GM18868 (cell line): Measurements from ENCODE around the gene PCBP3.

Experiments
- ATAC-seq: cut with Tn5 transposase; IDR thresholded peaks from one replicate; pipeline ENCODE4 v1.9.1; 2021; ENCODE audit warnings: mild to moderate bottlenecking, moderate library complexity; ENCODE audit not compliant: unreplicated experiment

PCBP3 gene

DNA sequence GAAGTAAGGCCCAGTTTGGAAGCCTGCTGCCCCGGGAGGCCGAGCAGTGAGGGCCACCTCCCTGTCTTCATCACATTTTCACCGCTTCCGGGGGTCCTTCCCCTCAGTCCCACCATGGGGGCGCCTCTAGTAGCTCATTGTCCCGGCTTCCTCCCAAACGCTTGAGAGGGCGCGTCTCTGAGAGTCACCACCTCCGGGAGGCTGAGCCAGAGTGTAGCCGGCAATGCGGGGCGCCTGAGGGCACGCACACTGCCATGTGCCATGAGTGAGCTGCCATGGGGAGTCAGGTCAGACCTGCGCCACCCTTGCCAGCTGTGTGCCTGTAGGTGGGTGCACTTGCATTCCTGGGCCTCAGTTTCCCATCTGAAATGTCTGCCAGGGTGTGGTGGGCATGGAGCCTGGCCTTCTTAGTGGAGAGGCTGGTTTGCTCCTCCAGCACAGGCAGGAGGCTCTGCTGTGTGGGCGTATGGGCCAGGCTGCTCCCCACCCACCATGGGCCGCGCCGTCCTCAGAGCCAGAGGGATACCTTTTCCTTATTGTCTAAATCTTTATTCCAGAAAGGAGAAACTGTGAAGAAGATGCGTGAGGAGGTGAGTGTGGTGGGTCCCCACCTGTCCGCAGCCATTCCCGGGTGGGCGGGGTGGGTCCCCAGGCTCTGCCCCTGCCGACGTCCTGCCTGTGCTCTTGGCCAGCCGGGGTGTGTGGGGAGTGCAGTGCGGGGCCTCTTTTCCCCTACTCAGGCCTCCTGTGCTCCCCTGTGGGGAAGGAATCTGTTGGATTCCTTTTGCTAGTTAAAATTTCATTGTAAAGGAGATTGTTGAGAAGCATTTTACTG lies 256.7 kb downstream of the PCBP3 start:
- ATAC-seq, result no peak

GRCh38 chr21:45901061-45901690 lies 257.7 kb downstream of the PCBP3 start:
- ATAC-seq, result no peak

GRCh38 chr21:45902292-45902995 lies 258.9 kb downstream of the PCBP3 start:
- no peak for ATAC-seq

DNA sequence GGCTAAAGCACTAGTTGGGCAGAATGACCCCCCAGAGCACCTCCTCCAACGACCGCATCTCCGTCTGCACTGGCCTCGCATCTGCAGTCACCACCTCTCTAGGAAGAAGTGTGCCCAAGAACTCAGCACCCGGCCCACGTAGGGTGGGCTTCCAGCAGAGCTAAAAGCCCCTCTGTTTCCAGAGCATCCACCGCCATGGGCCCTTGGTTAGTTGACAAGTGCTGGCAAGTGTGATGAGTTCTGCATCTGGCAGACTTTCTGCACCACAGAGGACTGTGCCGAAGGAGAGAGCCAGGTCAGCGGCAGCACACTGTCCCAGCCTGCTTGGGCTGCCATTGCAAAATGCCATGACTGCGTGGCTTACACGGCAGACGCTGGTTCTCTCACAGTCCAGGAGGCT lies 261.7 kb downstream of the PCBP3 start:
- no peak for ATAC-seq

- no peak for ATAC-seq
Measured at GRCh38 chr21:45906196-45906805, 262.8 kb downstream of the PCBP3 start.

GRCh38 chr21:45906859-45907258 lies 263.3 kb downstream of the PCBP3 start:
- no peak for ATAC-seq

DNA sequence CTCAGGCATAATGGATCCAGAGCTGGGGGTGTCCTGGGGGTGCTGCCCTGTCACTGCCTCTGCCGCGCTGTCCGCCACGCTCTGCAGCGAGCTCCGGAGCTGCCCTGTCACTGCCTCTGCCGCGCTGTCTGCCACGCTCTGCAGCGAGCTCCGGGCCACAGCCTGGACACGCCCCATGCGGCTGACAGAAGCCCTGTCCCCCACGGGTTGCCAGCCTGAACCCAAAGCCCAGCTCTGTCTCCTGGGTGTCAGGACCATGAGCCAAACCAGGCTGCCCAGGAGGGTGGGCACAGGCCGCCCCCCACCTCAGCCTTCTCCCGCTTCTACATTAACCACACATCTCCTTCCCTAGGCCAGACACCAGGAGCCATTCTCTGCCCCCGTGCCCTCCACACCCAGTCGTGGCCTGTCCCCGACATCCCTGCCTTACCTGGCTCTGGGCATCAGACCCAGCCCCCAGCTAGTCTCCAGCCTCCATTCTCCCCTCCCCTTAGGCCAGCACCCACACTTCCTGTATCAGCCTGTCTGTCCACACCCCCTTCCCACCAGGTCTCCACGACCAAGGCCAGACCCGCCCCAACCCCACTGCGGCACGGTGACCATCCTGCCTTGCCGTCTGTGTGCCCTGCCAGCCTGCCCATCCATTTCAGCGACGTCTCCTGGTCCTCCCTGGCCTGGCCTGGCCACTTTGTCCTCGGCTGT lies 265.2 kb downstream of the PCBP3 start:
- no peak for ATAC-seq

DNA sequence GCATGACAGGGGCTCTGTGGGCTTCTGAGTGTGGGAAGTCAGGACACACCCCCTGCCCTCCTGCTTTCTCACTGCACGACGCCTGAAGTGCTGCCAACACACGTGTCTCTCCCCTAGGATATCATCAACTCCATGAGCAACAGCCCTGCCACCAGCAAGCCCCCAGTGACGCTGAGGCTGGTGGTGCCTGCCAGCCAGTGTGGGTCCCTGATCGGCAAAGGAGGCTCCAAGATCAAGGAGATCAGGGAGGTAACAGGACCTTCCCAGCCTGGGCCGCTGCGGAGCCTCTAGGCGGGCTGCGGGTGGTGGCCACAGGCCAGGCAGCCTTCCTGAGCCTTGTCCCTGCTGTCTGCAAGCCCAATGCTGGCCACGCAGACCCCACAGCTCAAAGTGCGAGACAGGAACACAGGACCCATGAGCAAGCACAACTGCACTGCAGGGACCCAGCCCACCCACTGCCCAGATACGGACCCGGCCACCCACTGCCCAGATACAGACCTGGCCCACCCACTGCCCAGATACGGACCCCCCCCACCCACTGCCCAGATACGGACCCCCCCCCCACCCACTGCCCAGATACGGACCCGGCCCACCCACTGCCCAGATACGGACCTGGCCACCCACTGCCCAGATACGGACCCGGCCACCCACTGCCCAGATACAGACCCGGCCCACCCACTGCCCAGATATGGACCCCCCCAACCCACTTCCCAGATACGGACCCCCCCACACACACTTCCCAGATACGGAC lies 265.9 kb downstream of the PCBP3 start:
- ATAC-seq, result no peak

DNA sequence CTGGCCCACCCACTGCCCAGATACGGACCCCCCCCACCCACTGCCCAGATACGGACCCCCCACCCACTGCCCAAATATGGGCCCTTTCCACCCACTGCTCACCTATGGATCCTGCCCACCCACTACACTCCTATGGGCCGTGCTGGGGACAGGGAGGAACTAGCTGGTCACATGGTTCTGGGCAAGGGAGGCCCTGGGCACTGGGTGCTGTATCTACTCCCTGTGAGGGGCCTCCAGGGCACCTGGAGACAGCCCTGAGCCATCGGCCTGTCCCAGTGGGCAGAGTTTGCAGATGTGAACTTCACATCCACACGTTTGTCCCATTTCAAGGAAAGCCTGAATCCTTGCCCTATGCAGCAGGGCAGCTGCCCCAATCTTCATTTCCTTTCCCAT lies 266.6 kb downstream of the PCBP3 start:
- no peak for ATAC-seq

- no peak for ATAC-seq
Measured at GRCh38 chr21:45910548-45911221, 267.2 kb downstream of the PCBP3 start.

GRCh38 chr21:45911806-45912325 lies 268.3 kb downstream of the PCBP3 start:
- ATAC-seq, result no peak

DNA sequence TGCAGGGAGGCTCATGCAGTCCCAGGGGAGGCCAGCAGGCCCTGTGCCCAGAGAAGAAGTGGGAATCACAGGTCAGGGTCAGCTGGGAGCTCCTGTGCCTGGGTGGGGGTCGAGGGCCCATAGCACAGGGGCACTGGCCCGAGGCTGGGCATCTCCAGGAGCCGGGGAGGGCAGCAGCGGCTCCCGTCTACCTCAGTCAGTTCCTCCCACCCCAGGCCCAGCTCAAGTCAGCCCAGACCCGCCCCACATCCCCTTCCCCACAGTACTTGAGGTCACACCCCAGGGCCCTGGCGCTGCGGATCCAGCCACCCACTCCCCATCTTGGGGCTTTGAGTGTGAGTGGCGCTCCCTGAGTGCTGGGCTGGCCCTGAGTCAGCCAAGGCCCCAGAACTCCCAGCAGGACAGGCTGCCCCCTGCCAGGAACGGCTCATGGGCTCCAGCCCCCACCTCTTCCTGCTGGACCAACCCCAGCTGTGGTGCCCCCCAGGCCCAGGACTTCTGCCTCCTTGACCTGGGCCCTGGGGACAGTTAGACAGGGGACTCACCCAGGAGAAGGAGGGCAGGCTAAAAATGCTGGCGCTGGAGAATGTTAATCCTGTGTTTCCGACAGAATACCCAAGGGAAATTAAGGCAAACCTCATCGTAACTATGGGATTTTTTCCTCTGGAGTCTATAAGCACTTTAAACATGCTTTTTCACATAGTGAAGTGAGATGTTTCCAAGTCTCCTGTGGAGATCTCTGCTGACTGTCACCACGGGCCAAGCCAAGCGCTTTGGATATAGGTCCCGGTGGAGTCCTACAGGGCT lies 269.3 kb downstream of the PCBP3 start:
- no peak for ATAC-seq

DNA sequence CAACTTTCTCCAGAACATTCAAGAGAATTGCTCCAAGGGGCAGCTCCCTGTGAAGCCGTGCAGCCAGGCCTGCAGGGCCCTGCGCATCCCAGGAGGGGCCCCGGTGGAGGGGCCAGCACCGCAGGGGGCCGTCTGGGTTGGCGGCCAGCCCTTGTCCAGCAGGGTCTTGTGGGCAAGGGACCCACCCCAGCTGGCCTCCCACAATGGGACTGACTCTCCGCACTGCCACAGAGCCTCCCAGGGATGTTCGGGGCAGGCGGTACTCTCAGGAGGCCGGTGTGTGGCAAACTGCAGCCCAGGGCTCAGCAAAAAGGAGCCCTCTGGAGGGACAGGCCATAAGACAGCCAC lies 269.9 kb downstream of the PCBP3 start:
- no peak for ATAC-seq

GRCh38 chr21:45913886-45914285 lies 270.4 kb downstream of the PCBP3 start:
- no peak for ATAC-seq

DNA sequence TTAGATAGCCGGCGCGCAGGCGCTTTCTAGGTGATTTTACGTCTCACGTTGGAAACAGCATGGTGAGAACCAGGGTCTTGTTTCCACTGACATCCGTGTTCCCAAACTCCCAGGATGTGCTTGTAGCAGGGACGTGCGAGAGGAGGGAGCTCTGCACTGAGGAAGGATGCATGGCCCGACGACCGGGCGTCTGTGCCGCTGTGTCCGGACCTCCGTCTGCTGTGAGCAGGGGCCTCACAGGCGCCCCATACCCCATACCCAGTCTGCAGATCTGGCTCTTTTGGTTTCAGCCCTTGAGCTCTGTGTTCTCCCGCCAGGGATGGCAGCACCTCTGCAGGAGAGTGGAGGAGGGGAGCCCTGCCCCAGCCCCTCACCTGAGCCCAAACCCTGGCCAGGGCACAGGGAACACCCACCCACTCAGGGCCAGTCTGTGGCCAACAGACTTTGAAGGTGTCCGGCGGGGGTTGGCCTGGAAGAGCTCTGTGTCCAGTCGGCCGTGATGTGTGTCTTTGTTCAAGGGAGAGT lies 270.9 kb downstream of the PCBP3 start:
- no peak for ATAC-seq

GRCh38 chr21:45916011-45916840 lies 272.7 kb downstream of the PCBP3 start:
- ATAC-seq, result no peak

GRCh38 chr21:45917241-45917640 lies 273.7 kb downstream of the PCBP3 start:
- no peak for ATAC-seq

DNA sequence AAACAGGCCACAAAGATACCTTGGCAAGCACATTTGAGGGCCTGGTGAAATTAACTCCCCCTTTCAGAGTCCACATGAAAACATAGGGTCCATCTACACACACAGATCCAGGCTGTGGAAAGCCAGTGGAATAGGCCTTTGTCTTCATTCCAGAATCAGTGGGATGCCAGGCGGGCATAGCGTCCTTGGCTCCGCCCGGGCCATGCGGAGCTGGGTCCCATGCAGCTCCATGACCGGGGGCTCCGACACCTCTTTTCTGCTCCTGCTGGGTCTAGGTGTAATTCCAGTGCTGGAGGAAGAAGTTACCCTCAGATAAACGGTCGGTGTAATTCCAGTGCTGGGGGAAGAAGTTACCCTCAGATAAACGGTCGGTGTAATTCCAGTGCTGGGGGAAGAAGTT lies 274.5 kb downstream of the PCBP3 start:
- ATAC-seq, result no peak
